Fibroblast of lung (primary cell): ENCODE data around the gene MEF2D.

Experiments used
- CTCF ChIP-seq, 2 donors: IDR thresholded peaks in 1 of 2; conservative IDR thresholded peaks in 1 of 2; 1 replicate in 1 of 2; 2 replicates in 1 of 2; pipeline ENCODE4 v1.5.1; 2011 to 2012; ENCODE audit warnings: low read length in 2 of 2, control low read depth in 1 of 2, inconsistent platforms in 1 of 2, low read depth in 1 of 2, mild to moderate bottlenecking in 1 of 2
- EZH2 ChIP-seq: IDR thresholded peaks from 2 replicates; pipeline ENCODE4 v1.5.1; 2012; ENCODE audit warnings: low read length, control low read depth, mild to moderate bottlenecking; ENCODE audit errors: missing control alignments

DNA sequence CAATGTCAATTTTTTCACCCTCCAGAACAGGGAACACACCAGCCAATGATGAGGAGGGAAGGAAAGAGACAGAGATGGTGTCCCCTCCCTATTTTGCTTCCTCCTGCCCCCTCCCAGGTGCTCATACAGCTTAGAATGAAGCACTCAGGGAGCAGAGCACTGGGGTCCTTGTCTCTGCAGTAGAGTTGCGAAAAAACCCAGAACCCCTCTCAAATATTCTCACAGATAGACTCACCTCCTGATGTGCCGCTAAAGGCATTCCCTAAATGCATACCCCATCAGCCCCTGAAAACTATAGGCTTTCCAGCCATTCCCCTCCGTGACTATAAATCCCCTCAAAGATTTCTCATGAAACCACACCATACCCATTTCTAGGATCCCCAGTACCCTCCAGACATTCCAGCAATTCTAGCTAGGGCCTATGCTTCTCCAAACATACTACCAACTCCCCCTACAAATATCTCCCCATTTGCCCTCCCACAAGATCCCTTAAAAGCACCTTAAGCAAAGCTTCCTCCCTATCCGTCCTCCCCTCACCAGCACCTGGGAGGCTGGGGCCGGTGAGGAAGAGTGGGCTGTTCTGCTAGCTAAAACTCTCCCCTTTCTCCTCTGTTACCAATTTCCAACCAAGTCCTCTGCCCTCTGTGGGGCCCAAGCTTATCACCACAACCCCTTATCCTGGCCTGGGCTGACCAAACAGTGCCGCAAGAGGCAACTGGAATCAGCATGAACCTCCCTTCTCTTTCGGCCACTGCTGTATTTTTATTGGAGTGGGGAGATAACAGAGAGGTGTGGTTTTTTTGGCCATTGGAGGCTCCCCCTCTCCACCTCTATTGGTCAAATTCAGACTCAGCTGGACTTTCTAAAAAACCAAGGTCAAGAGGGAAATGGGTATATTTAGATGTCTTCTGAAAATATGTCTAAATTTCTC lies 76.9 kb downstream of the MEF2D start:
- no peak for TF ChIP-seq CTCF (conservative IDR thresholded peaks at IDR 0.05 in 1 of 2, IDR thresholded peaks at IDR 0.05 in 1 of 2; ENCODE audit: low read depth in 1 of 2, low read length in 2 of 2)
- TF ChIP-seq EZH2: no peak
